Stomach smooth muscle (tissue), 2 donors: ENCODE data around the gene PKP1.

Source experiments
- H3K27ac ChIP-seq: one replicate; pipeline ENCODE4 v1.7.0; 2013; ENCODE audit warnings: mild to moderate bottlenecking, low read length, inconsistent platforms
- H3K27me3 ChIP-seq, 2 donors: one replicate each; pipeline ENCODE4 v1.7.0; 2013; ENCODE audit warnings: low read length in 2 of 2; ENCODE audit not compliant: insufficient read depth in 2 of 2, control insufficient read depth in 1 of 2
- H3K36me3 ChIP-seq, 2 donors: one replicate each; pipeline ENCODE4 v1.7.0; 2013; ENCODE audit warnings: low read length in 2 of 2; ENCODE audit not compliant: control insufficient read depth in 2 of 2, insufficient read depth in 2 of 2
- H3K4me1 ChIP-seq: one replicate; pipeline ENCODE4 v1.7.0; 2013; ENCODE audit warnings: low read length; ENCODE audit not compliant: control insufficient read depth, insufficient read depth
- H3K4me3 ChIP-seq, 2 donors: one replicate each; pipeline ENCODE4 v1.7.0; 2013; ENCODE audit warnings: low read length in 2 of 2
- H3K9ac ChIP-seq, 2 donors: one replicate each; pipeline ENCODE4 v1.7.0; 2013; ENCODE audit warnings: low read length in 2 of 2, mild to moderate bottlenecking in 1 of 2
- H3K9me3 ChIP-seq, 2 donors: one replicate each; pipeline ENCODE4 v1.7.0; 2013; ENCODE audit warnings: low read length in 2 of 2; ENCODE audit not compliant: control insufficient read depth in 2 of 2
- donor health status: healthy.
- donor health status: Pancreatic carcinoma.

The PKP1 gene

GRCh38 chr1:201359873-201360210, 76.5 kb downstream of the PKP1 start:
- no peaks in the 10 kb centered on the region for H3K9me3 ChIP-seq
- no peaks in the 10 kb centered on the region for H3K27me3 ChIP-seq
- H3K36me3 ChIP-seq: no peaks in the 10 kb centered on the region
- no peaks in the 10 kb centered on the region for H3K4me1 ChIP-seq
- H3K4me3 ChIP-seq: no peak overlapping the region
- no peak overlapping the region for H3K9ac ChIP-seq
- no peak overlapping the region for H3K27ac ChIP-seq

- Histone ChIP-seq H3K36me3 (no peaks in the 10 kb centered on the region), H3K27me3 (no peaks in the 10 kb centered on the region), H3K4me3 (no peak overlapping the region), H3K9ac (no peak overlapping the region), H3K27ac (no peak overlapping the region), H3K9me3 (no peaks in the 10 kb centered on the region), H3K4me1 (no peaks in the 10 kb centered on the region)
These were observed 77.2 kb downstream of the PKP1 start for GRCh38 chr1:201360486-201360885.

DNA sequence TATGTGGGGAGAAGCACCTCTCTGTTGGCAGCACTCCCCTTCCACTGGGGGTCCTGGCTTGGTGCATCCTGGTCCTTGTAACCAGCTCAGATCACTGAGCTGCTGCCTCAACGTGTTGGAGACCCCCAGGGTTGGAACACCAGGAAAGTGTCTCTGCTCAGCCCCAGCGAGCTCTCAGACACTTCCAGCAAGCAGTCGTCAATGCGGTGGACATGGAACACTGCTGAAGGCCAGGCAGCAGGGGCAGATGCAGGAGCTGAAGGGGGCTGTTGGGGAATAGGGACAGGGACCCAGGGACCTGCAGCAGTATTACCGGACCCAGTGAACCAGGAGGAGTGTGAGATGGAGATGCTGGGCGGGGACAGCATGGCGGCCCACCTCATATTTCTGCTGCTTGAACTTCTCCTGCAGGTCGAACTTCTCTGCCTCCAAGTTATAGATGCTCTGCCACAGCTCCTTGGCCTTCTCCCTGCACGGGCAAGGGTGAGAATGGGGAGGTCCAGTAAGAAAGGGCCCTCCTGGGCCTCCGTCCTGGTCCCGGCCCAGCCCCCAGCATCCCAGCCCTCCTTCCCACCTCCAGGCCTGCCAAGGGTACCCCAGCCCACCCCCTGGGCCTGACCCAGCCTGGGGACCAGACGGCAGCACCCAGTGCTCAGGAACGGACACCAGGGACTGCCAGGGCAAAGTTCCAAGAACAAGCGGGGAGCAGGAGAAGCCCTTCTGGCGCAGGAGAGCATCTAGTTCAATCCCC, 77.8 kb downstream of the PKP1 start:
- H3K9ac ChIP-seq: no peak overlapping the region
- no peaks in the 10 kb centered on the region for H3K4me1 ChIP-seq
- H3K9me3 ChIP-seq: no peaks in the 10 kb centered on the region
- no peak overlapping the region for H3K4me3 ChIP-seq
- no peaks in the 10 kb centered on the region for H3K36me3 ChIP-seq
- H3K27me3 ChIP-seq: no peaks in the 10 kb centered on the region
- H3K27ac ChIP-seq: no peak overlapping the region

- Histone ChIP-seq H3K27me3 (peaks cover 0 to under 1% of the 10 kb centered on the region in 2 donors), H3K4me3 (no peak overlapping the region), H3K27ac (no peak overlapping the region), H3K36me3 (no peaks in the 10 kb centered on the region), H3K9me3 (no peaks in the 10 kb centered on the region), H3K4me1 (no peaks in the 10 kb centered on the region), H3K9ac (no peak overlapping the region)
These were observed 78.6 kb downstream of the PKP1 start for GRCh38 chr1:201361652-201362504.

GRCh38 chr1:201362906-201363305, 79.6 kb downstream of the PKP1 start:
- Histone ChIP-seq H3K4me1 (no peaks in the 10 kb centered on the region), H3K36me3 (no peaks in the 10 kb centered on the region), H3K9me3 (no peaks in the 10 kb centered on the region), H3K9ac (no peak overlapping the region), H3K27ac (no peak overlapping the region), H3K27me3 (peaks cover 0 to 2% of the 10 kb centered on the region in 2 donors), H3K4me3 (no peak overlapping the region)

- peaks cover 0 to 2% of the 10 kb centered on the region in 2 donors for H3K27me3 ChIP-seq
- no peaks in the 10 kb centered on the region for H3K4me1 ChIP-seq
- no peaks in the 10 kb centered on the region for H3K9me3 ChIP-seq
- H3K4me3 ChIP-seq: no peak overlapping the region
- H3K9ac ChIP-seq: no peak overlapping the region
- H3K36me3 ChIP-seq: no peaks in the 10 kb centered on the region
- no peak overlapping the region for H3K27ac ChIP-seq
These were observed 80.2 kb downstream of the PKP1 start for GRCh38 chr1:201363467-201363866.

- H3K9ac ChIP-seq: no peak overlapping the region
- H3K4me1 ChIP-seq: no peaks in the 10 kb centered on the region
- H3K27me3 ChIP-seq: peaks cover 4 to 6% of the 10 kb centered on the region in 2 donors
- no peaks in the 10 kb centered on the region for H3K36me3 ChIP-seq
- no peak overlapping the region for H3K27ac ChIP-seq
- no peak overlapping the region for H3K4me3 ChIP-seq
- no peaks in the 10 kb centered on the region for H3K9me3 ChIP-seq
These were observed 81.5 kb downstream of the PKP1 start for GRCh38 chr1:201364808-201365105.

- Histone ChIP-seq H3K4me3 (no peak overlapping the region), H3K9me3 (no peaks in the 10 kb centered on the region), H3K4me1 (no peaks in the 10 kb centered on the region), H3K27me3 (peaks cover 4 to 6% of the 10 kb centered on the region in 2 donors), H3K27ac (no peak overlapping the region), H3K36me3 (no peaks in the 10 kb centered on the region), H3K9ac (no peak overlapping the region)
These were observed 81.9 kb downstream of the PKP1 start for GRCh38 chr1:201365251-201365650.

DNA sequence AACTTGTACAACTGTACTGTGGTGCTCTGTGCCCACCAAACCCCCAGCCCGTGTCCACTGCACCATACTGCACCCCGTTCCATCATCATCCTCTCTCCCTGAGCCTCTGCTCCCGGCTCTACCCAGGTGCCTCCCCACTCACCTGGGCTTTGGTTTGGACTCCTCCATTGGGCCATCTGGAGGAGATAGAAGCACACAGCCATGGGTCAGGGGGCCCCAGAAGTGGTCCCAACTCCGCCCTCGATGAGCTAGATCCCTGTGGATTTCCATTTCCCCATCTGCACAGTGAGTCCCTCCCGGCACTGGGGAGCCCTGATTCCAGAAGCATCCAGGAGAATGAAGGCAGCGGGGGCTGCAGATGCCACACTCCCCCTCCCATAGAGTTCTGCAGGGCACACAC, 83.4 kb downstream of the PKP1 start:
- H3K27me3 ChIP-seq: peaks cover 4 to 8% of the 10 kb centered on the region in 2 donors
- H3K4me3 ChIP-seq: no peak overlapping the region
- H3K9ac ChIP-seq: no peak overlapping the region
- H3K9me3 ChIP-seq: no peaks in the 10 kb centered on the region
- H3K4me1 ChIP-seq: no peaks in the 10 kb centered on the region
- no peaks in the 10 kb centered on the region for H3K36me3 ChIP-seq
- H3K27ac ChIP-seq: no peak overlapping the region

DNA sequence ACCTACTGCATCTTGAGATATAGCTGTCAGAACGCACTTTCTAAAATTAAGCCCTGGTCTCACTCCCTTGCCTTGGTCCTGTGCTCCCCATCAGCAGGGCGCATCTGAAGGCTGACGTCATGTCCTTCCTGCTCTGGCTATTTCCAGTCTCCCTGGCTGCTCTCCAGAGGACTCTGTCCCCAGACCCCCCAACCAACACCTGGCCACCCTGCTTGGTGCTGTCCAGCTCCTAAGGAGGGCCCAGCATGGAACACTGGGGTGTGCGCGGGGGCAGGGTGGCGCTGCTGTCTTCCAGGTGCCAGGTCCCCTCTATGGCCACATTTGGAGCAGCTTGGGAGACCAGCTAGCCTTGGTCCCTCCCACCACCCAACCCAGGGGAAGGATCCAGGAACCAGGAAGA, 85.9 kb downstream of the PKP1 start:
- no peaks in the 10 kb centered on the region for H3K4me1 ChIP-seq
- H3K36me3 ChIP-seq: no peaks in the 10 kb centered on the region
- H3K9me3 ChIP-seq: no peaks in the 10 kb centered on the region
- no peak overlapping the region for H3K9ac ChIP-seq
- peaks cover 4 to 13% of the 10 kb centered on the region in 2 donors for H3K27me3 ChIP-seq
- H3K27ac ChIP-seq: no peak overlapping the region
- H3K4me3 ChIP-seq: no peak overlapping the region

- no peak overlapping the region for H3K9ac ChIP-seq
- H3K27me3 ChIP-seq: peaks cover 8 to 13% of the 10 kb centered on the region in 2 donors
- no peaks in the 10 kb centered on the region for H3K4me1 ChIP-seq
- H3K9me3 ChIP-seq: no peaks in the 10 kb centered on the region
- H3K27ac ChIP-seq: no peak overlapping the region
- H3K36me3 ChIP-seq: no peaks in the 10 kb centered on the region
- no peak overlapping the region for H3K4me3 ChIP-seq
These were observed 87.2 kb downstream of the PKP1 start for GRCh38 chr1:201370500-201370899.
